Neural cell (in vitro differentiated cells): ENCODE results near the gene UBAP2.

Experiments
- CTCF ChIP-seq: fragments of 450-650 bp; IDR thresholded peaks from 2 replicates; pipeline ENCODE4 v1.5.1; 2014; ENCODE audit warnings: antibody characterized with exemption, mild to moderate bottlenecking, moderate library complexity; ENCODE audit not compliant: poor library complexity, severe bottlenecking
- EP300 ChIP-seq: fragments of 450-650 bp; conservative IDR thresholded peaks from 2 replicates; pipeline ENCODE4 v1.6.1; 2014; ENCODE audit warnings: antibody characterized with exemption, mild to moderate bottlenecking, moderate library complexity; ENCODE audit not compliant: poor library complexity, severe bottlenecking
- EZH2 ChIP-seq: fragments of 200-600, 300-800 bp; shearing (Covaris generic), sonication (generic); IDR thresholded peaks from 2 replicates; pipeline ENCODE4 v1.6.1; 2014; ENCODE audit warnings: antibody characterized with exemption, low read length, borderline replicate concordance, mild to moderate bottlenecking; ENCODE audit not compliant: insufficient read depth, poor library complexity, severe bottlenecking
- POLR2AphosphoS5 ChIP-seq: IDR thresholded peaks from 2 replicates; pipeline ENCODE4 v1.6.1; 2012
- RAD21 ChIP-seq: fragments of 450-650 bp; conservative IDR thresholded peaks from 2 replicates; pipeline ENCODE4 v1.6.1; 2014; ENCODE audit warnings: antibody characterized with exemption, mild to moderate bottlenecking, moderate library complexity
- REST ChIP-seq: IDR thresholded peaks from 2 replicates; pipeline ENCODE4 v1.6.1; 2012; ENCODE audit warnings: borderline replicate concordance
- SMC3 ChIP-seq: fragments of 450-650 bp; conservative IDR thresholded peaks from 2 replicates; pipeline ENCODE4 v1.6.1; 2014; ENCODE audit warnings: antibody characterized with exemption, mild to moderate bottlenecking, moderate library complexity; ENCODE audit not compliant: poor library complexity
- TAF1 ChIP-seq: IDR thresholded peaks from 2 replicates; pipeline ENCODE4 v1.6.1; 2012; ENCODE audit warnings: low read depth

GRCh38 chr9:34037626-34038025, 11.1 kb downstream of the UBAP2 start:
- TF ChIP-seq TAF1 (no peak), SMC3 (no peak), CTCF (no peak), POLR2AphosphoS5 (no peak), REST (no peak), RAD21 (no peak), EZH2 (no peak), EP300 (no peak)
